GM11168 (cell line): ENCODE measurements around the gene TMEM95.

ENCODE experiments used
- in situ Hi-C: fragments of 300-500 bp; cut with MboI; formaldehyde crosslinking; loops from one replicate; pipeline ENCODE4 v1.12.0; 2022; ENCODE audit warnings: low sequenced_read_pairs; ENCODE audit not compliant: unreplicated experiment

The TMEM95 gene

DNA sequence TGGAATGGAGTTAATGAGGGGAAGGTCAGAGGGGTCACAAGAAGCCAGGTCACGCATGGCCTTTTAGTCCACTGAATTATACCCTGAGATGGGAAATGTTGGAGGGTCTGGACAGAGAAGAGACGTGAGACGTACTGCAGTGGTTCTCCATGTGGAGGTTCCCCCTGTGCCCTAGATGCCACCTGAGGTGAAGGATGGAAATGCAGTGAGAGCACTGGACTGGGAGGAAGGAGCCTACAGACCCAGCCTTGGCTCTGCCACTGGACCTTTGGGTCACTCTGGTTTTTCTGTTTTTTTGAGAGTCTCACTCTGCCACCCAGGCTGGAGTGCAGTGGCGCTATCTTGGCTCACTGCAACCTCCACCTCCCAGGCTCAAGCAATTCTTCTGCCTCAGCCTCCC, 41.2 kb downstream of the TMEM95 start:
- in situ Hi-C loops, result no loop called here

- in situ Hi-C loops, result no loop called here
Measured at GRCh38 chr17:7398612-7399011, 43.7 kb downstream of the TMEM95 start.

DNA sequence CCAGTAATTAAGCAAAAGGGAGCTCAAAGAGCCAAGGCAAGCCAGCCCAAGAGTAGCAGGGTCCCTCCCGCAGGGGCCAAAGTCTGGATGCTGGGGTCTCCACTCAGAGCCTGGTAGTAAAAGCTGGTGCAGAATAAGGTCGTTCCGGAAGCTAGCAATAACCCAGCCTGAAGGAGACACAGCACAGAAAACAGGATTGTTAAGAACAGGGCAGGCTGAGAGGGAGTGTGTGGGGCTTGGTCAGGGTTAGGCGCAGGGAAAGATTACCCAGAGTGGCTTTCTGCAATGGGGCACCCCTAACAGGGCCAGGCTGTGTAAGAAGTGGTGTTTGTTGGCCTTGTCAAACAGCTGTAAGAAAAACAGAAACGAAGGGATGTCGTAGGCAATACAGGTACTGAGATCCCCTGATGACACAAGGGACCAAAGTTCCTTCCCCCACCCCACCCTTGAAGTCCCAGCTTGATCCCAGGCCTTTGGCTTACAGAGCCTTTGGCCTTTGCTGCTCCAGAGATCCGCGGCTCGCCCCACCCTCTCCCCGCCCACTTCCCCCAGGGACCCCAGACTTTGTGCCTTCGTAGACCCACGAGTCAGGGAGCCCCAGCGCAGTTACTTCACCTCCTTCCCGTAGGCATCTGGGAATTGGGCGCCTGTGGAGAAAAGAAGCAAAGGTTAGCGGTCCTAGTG, 48.2 kb downstream of the TMEM95 start:
- in situ Hi-C loops, result no loop called here

DNA sequence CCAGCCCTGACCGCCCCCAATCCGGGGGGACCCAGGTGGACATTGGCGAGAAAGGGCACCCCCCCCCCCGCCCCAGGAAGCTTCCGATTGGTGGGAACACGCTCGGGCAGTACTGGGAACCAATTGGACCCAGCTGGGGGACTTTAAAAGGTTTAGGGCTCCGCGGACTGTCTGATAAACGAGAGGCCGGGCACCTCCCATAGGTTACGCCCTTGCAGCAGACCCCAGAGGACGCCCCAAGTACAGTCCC, 48.7 kb downstream of the TMEM95 start:
- in situ Hi-C loops, result no loop called here

- in situ Hi-C loops, result no loop called here
Measured at GRCh38 chr17:7403977-7404736, 49.2 kb downstream of the TMEM95 start, which contains the start of gene TMEM256. TSS of gene TMEM256 (minus strand) at chr17:7404097. CDS start at chr17:7404084, 13 bp downstream.

DNA sequence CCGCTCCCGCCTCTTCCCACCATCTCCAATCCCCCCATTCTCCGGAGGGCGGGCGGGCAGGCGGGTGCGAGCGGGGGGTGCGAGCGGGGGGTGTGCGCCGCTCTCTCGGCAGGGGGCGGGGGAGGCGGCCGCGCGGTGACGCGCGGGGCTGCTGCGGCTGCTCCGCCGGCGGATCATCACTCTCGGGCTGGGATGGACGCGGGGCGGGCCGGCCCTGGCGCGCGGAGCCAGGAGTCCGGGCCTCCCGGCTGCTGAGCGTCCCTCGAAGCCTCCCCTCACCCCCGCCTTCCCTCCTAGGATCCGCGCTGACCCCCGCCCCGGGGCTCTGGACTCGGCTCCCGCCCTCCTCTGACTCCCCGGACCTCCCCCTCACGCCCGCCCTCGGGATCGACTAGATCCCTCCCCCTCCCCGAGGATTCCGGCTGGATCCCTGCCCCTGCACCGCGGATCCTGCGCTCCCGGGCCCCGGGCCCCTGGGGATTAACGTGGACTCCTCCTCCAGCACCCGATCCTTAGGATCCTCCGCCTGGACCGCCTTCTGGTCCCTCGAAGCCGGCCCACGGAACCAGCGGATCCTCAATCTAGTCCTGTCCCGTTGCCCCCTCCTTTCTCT, 49.9 kb downstream of the TMEM95 start:
- in situ Hi-C loops, result no loop called here

GRCh38 chr17:7405350-7406234, 50.6 kb downstream of the TMEM95 start:
- in situ Hi-C loops, result no loop called here

GRCh38 chr17:7406235-7406825, 51.4 kb downstream of the TMEM95 start:
- in situ Hi-C loops, result no loop called here
